ENCODE measurements around the gene TUBB. TPM values are rescaled to one million over a fixed set of nuclear protein-coding genes. Genes with fewer than 3 reads are reported as not detected.
A peak's percentile ranks its signal among the peaks of the same experiment; 100 is the strongest.

The TUBB gene
- total RNA-seq, 1 donor from 2014 or later: 725 TPM

DNA sequence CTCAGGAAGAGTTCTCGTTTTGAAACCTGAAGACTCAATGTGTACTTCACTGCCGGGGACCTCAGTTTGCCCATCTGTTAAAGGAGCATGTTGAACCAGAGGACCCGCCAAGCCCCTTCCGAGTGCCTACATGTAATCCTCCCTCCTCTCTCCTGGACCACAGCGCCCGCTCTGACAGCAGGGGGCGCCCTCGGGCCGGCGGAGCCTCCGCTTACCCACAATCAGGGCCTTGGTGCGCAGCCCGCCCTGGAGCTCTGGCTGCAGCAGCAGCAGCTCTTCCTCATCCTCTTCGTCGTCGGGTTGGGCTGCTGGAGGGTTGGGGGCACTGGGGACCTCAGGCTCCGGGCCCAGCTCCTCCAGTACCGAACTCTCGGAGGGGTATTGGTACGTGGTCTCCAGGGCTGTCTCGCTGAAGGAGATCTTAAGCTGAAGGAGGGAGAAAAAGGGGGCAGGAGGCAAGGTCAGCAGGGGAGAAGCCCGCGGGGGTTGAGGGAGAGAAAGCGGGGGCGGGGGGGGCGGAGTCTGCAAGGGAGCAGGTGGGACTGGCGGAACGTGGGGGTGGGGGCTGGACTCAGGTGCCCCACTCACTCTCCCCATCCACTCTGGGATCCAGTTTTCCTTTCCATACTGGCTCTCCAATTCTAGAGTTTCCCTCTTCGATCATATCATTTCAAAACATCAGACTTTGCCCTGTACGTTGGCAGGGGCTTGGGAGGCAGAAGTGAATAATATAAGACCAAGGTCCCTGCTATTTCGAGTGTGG is 41.0 kb upstream of the TUBB start:
- Mint-ChIP-seq H3K27ac (ENCODE audit: unreplicated experiment) (peak overlapping the region; percentile 64), H3K36me3 (ENCODE audit: unreplicated experiment) (peaks cover 32% of the 10 kb centered on the region), H3K9me3 (ENCODE audit: unreplicated experiment) (no peaks in the 10 kb centered on the region), H3K4me1 (ENCODE audit: unreplicated experiment) (peaks cover 58% of the 10 kb centered on the region), H3K4me3 (ENCODE audit: unreplicated experiment) (peak overlapping the region; percentile 89), H3K27me3 (ENCODE audit: unreplicated experiment) (no peaks in the 10 kb centered on the region)
- TF ChIP-seq CTCF (IDR thresholded peaks at IDR 0.05): peak; percentile 95
- peak; percentile 95 for DNase-seq (ENCODE audit: extremely low spot score, unreplicated experiment)

- TF ChIP-seq CTCF (IDR thresholded peaks at IDR 0.05): no peak
- DNase-seq (ENCODE audit: extremely low spot score, unreplicated experiment): no peak
- H3K9me3 Mint-ChIP-seq (ENCODE audit: unreplicated experiment): no peaks in the 10 kb centered on the region
- H3K4me3 Mint-ChIP-seq (ENCODE audit: unreplicated experiment): peak overlapping the region; percentile 89
- peaks cover 36% of the 10 kb centered on the region for H3K36me3 Mint-ChIP-seq (ENCODE audit: unreplicated experiment)
- H3K27ac Mint-ChIP-seq (ENCODE audit: unreplicated experiment): peak overlapping the region; percentile 59
- no peaks in the 10 kb centered on the region for H3K27me3 Mint-ChIP-seq (ENCODE audit: unreplicated experiment)
- H3K4me1 Mint-ChIP-seq (ENCODE audit: unreplicated experiment): peaks cover 60% of the 10 kb centered on the region
Observed at GRCh38 chr6:30679765-30680535, 40.2 kb upstream of the TUBB start.

DNA sequence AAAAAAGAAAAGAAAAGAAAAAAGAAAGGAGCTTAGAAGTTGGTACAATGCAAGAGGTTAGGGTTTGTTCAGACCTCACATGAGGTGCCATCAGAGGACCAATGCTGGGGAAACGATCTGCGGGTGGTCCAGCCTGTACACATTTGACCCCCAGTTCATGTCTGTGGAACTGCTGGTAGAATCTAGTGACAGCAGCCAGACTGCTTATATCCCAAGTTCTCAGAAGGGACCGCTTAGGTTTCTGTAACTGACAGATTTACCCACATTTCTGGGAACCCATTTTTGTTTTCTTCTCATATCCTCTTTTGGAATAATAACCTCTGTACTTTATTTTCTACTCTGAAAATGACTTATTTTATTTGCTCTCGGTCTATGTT is 38.4 kb upstream of the TUBB start:
- no peak for DNase-seq (ENCODE audit: extremely low spot score, unreplicated experiment)
- Mint-ChIP-seq H3K4me1 (ENCODE audit: unreplicated experiment) (peaks cover 62% of the 10 kb centered on the region), H3K27ac (ENCODE audit: unreplicated experiment) (peak overlapping the region; percentile 88), H3K9me3 (ENCODE audit: unreplicated experiment) (no peaks in the 10 kb centered on the region), H3K27me3 (ENCODE audit: unreplicated experiment) (no peaks in the 10 kb centered on the region), H3K4me3 (ENCODE audit: unreplicated experiment) (peak overlapping the region; percentile 89), H3K36me3 (ENCODE audit: unreplicated experiment) (peaks cover 36% of the 10 kb centered on the region)
- no peak for TF ChIP-seq CTCF (IDR thresholded peaks at IDR 0.05)

DNA sequence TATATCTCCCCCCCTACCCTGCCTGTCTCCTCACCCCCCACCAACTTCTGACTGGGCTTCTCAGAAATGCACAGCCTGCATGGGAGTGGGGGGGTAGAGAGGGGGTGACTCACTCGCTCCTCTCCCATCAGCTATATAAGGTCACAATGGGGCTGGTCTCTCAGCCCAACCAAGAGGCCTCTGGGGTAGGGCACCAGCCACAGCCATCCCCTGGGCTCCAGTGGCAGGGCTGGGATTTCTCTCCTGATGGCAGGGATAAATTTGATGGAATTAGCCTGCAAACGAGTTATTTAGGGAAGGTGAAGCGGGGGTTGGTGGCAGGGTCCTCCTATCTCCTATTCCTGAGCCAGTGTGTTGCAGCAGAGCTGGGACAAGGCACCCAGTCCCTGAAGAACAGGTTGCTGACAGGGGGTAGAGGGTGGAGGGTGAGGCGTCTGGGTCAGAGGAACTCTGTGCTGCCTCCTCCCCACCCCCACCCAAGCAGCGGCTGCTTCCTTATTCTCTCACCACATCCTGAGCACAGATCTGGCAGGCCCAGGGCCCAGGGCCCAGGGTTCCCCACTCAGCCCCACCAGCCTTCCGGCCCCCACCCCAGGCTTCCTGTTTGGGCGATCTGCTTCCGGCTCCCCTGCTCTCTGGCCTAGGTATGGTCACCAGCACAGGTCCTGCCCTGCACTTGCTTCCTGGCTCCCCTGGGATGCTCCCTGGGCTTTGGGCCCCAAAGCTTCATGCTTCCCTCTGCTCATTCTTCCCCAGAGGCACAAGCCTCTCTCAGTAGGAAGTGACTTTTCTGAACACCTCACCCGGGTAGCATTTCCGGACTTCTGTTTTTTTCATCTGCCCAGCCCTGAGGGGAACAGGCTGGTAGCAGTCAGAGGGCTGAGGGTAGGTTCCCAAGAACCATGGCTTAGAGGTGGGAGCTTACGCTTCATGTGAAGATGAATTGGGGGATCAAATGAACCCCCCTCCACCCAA is 37.7 kb upstream of the TUBB start:
- Mint-ChIP-seq H3K27ac (ENCODE audit: unreplicated experiment) (peak overlapping the region; percentile 88), H3K36me3 (ENCODE audit: unreplicated experiment) (peaks cover 36% of the 10 kb centered on the region), H3K9me3 (ENCODE audit: unreplicated experiment) (no peaks in the 10 kb centered on the region), H3K4me1 (ENCODE audit: unreplicated experiment) (peaks cover 62% of the 10 kb centered on the region), H3K4me3 (ENCODE audit: unreplicated experiment) (peak overlapping the region; percentile 89), H3K27me3 (ENCODE audit: unreplicated experiment) (no peaks in the 10 kb centered on the region)
- no peak for DNase-seq (ENCODE audit: extremely low spot score, unreplicated experiment)
- no peak for TF ChIP-seq CTCF (IDR thresholded peaks at IDR 0.05)
